Astrocyte (in vitro differentiated cells and primary cell): ENCODE data around the gene MYRIP.

Experiments used
- CTCF ChIP-seq: IDR thresholded peaks from 2 replicates; pipeline ENCODE4 v1.5.1; 2011; ENCODE audit warnings: low read depth, mild to moderate bottlenecking, inconsistent platforms, low read length, moderate library complexity; ENCODE audit not compliant: insufficient read depth
- EZH2 ChIP-seq: IDR thresholded peaks from 2 replicates; pipeline ENCODE4 v1.6.1; 2012; ENCODE audit warnings: mild to moderate bottlenecking, low read length, inconsistent platforms; ENCODE audit not compliant: insufficient read depth

GRCh38 chr3:40243056-40243455 lies 433.6 kb downstream of the MYRIP start:
- no peak for TF ChIP-seq EZH2
- TF ChIP-seq CTCF = no peak
